MM.1S (cell line): ENCODE measurements around the gene MZF1.

Experiments used
- CTCF ChIP-seq: fragments of 300-600 bp; sonication (generic); IDR thresholded peaks from 2 replicates; pipeline ENCODE4 v1.5.1; 2016; ENCODE audit warnings: antibody characterized with exemption, low read length, mixed read lengths
- EZH2 ChIP-seq: fragments of 300-600 bp; sonication (generic); optimal IDR thresholded peaks from 2 replicates; pipeline ENCODE3; 2017; ENCODE audit warnings: low read depth, mild to moderate bottlenecking, antibody characterized with exemption, low read length, mixed read lengths
- EZH2phosphoT487 ChIP-seq: fragments of 300-600 bp; sonication (generic); IDR thresholded peaks from 2 replicates; pipeline ENCODE4 v1.6.1; 2018; ENCODE audit warnings: antibody characterized with exemption, low read length

- TF ChIP-seq CTCF (no peak), EZH2 (no peak), EZH2phosphoT487 (no peak)
Observed at GRCh38 chr19:58572026-58572817, 913 bp downstream of the MZF1 start.
